A673 (cell line): ENCODE results near the gene ATXN10. TPM values are rescaled to one million over a fixed set of nuclear protein-coding genes. Genes with fewer than 3 reads are reported as not detected.

Experiments
- BruUV-seq: library from RNA; stranded (reverse); fragments of 400-500 nt; replicated peaks from 2 replicates; lab custom pipeline; 2021; lab: Mats Ljungman, UMichigan
- CTCF ChIA-PET: fragments of 300-600 bp; sonication (Branson Sonifier 250); formaldehyde crosslinking; loops from one replicate; lab custom pipeline; 2022; ENCODE audit warnings: antibody characterized with exemption; lab: Charles Lee
- POLR2A ChIA-PET: fragments of 300-600 bp; sonication (Branson Sonifier 250); formaldehyde crosslinking; loops from one replicate; lab custom pipeline; 2022; ENCODE audit warnings: antibody characterized with exemption; ENCODE audit not compliant: low non-redundant PET; lab: Charles Lee
- DNase-seq: peaks from one replicate; pipeline ENCODE4 v3.0.0-alpha.2; 2015; ENCODE audit warnings: low spot score
- H3K27ac ChIP-seq: fragments of 200-600 bp; sonication (generic); 2 replicates; pipeline ENCODE4 v1.5.1; 2016; ENCODE audit warnings: mixed run types, low read depth, mild to moderate bottlenecking, mixed read lengths, antibody characterized with exemption, low read length; ENCODE audit not compliant: poor library complexity, severe bottlenecking
- H3K27me3 ChIP-seq: fragments of 200-600 bp; sonication (generic); replicated peaks from 2 replicates; pipeline ENCODE4 v1.6.1; 2017; ENCODE audit warnings: mixed run types, low read depth, mild to moderate bottlenecking, mixed read lengths, antibody characterized with exemption, low read length; ENCODE audit not compliant: insufficient read depth, poor library complexity
- H3K36me3 ChIP-seq: fragments of 200-600 bp; sonication (generic); 2 replicates; pipeline ENCODE4 v1.6.1; 2016; ENCODE audit warnings: mixed run types, mild to moderate bottlenecking, mixed read lengths, antibody characterized with exemption, low read length; ENCODE audit not compliant: insufficient read depth, poor library complexity, severe bottlenecking
- H3K4me1 ChIP-seq: fragments of 200-600 bp; sonication (generic); 2 replicates; pipeline ENCODE4 v1.6.1; 2017; ENCODE audit warnings: mixed run types, mild to moderate bottlenecking, mixed read lengths, antibody characterized with exemption, low read length; ENCODE audit not compliant: insufficient read depth, poor library complexity, severe bottlenecking
- H3K4me3 ChIP-seq: fragments of 200-600 bp; sonication (generic); 2 replicates; pipeline ENCODE4 v1.5.1; 2016; ENCODE audit warnings: low read depth, mixed run types, mild to moderate bottlenecking, mixed read lengths, low read length; ENCODE audit not compliant: poor library complexity, severe bottlenecking
- H3K9me3 ChIP-seq: fragments of 200-600 bp; sonication (generic); 2 replicates; pipeline ENCODE4 v1.6.1; 2016; ENCODE audit warnings: mixed run types, low read depth, mild to moderate bottlenecking, mixed read lengths, antibody characterized with exemption, low read length; ENCODE audit not compliant: poor library complexity, severe bottlenecking
- CTCF ChIP-seq: fragments of 300-800, 200-600 bp; sonication (generic); conservative IDR thresholded peaks from 2 replicates; pipeline ENCODE4 v1.5.1; 2017; ENCODE audit warnings: low read depth, mild to moderate bottlenecking, antibody characterized with exemption, low read length, moderate library complexity, mixed read lengths
- EZH2 ChIP-seq: fragments of 200-600 bp; sonication (generic); IDR thresholded peaks from 2 replicates; pipeline ENCODE4 v1.6.1; 2017; ENCODE audit warnings: borderline replicate concordance, low read depth, mild to moderate bottlenecking, mixed read lengths, antibody characterized with exemption, low read length; ENCODE audit not compliant: poor library complexity, severe bottlenecking
- intact Hi-C: fragments of 100-400 bp; cut with micrococcal nuclease; formaldehyde crosslinking; loops from one replicate; pipeline ENCODE4 v1.10.0; 2022; ENCODE audit not compliant: unreplicated experiment
- total RNA-seq: library from RNA; stranded (reverse); gene quantifications from 2 replicates; pipeline ENCODE4 v1.2.3, GENCODE V29; 2021

Gene ATXN10
- total RNA-seq, 1 experiment from 2014 or later, result 294 TPM

GRCh38 chr22:45888221-45889092, 216.8 kb downstream of the ATXN10 start:
- ChIA-PET CTCF (no interaction called here), POLR2A (no interaction called here)
- Histone ChIP-seq H3K36me3 (no peaks in the 10 kb centered on the region), H3K9me3 (no peaks in the 10 kb centered on the region), H3K27me3 (no peaks in the 10 kb centered on the region), H3K4me3 (no peak overlapping the region), H3K4me1 (no peaks in the 10 kb centered on the region), H3K27ac (no peak overlapping the region)
- BruUV-seq, result no TSS peak
- TF ChIP-seq CTCF, result no peak
- TF ChIP-seq EZH2, result no peak
- intact Hi-C loops, result no loop called here
- DNase-seq, result no peak

- DNase-seq, result no peak
- H3K9me3 ChIP-seq, result no peaks in the 10 kb centered on the region
- H3K27me3 ChIP-seq, result no peaks in the 10 kb centered on the region
- ChIA-PET CTCF (no interaction called here), POLR2A (no interaction called here)
- H3K27ac ChIP-seq, result no peak overlapping the region
- no peaks in the 10 kb centered on the region for H3K4me1 ChIP-seq
- BruUV-seq, result no TSS peak
- H3K36me3 ChIP-seq, result no peaks in the 10 kb centered on the region
- intact Hi-C loops, result no loop called here
- H3K4me3 ChIP-seq, result no peak overlapping the region
- TF ChIP-seq CTCF (no peak), EZH2 (no peak)
These were observed 217.5 kb downstream of the ATXN10 start for GRCh38 chr22:45889093-45889538.

- no peak overlapping the region for H3K27ac ChIP-seq
- intact Hi-C loops, result no loop called here
- H3K36me3 ChIP-seq, result no peaks in the 10 kb centered on the region
- H3K4me3 ChIP-seq, result no peak overlapping the region
- ChIA-PET CTCF (no interaction called here), POLR2A (no interaction called here)
- BruUV-seq, result no TSS peak
- no peaks in the 10 kb centered on the region for H3K27me3 ChIP-seq
- no peak for TF ChIP-seq CTCF
- TF ChIP-seq EZH2, result no peak
- H3K9me3 ChIP-seq, result no peaks in the 10 kb centered on the region
- no peaks in the 10 kb centered on the region for H3K4me1 ChIP-seq
- no peak for DNase-seq
These were observed 218.1 kb downstream of the ATXN10 start for GRCh38 chr22:45889539-45890350.
